A673 (cell line): ENCODE measurements around the gene TMEM178B. TPM values are rescaled to one million over a fixed set of nuclear protein-coding genes. Genes with fewer than 3 reads are reported as not detected.

Source experiments
- BruUV-seq: library from RNA; stranded (reverse); fragments of 400-500 nt; replicated peaks from 2 replicates; lab custom pipeline; 2021; lab: Mats Ljungman, UMichigan
- CTCF ChIA-PET: fragments of 300-600 bp; sonication (Branson Sonifier 250); formaldehyde crosslinking; loops from one replicate; lab custom pipeline; 2022; ENCODE audit warnings: antibody characterized with exemption; lab: Charles Lee
- POLR2A ChIA-PET: fragments of 300-600 bp; sonication (Branson Sonifier 250); formaldehyde crosslinking; loops from one replicate; lab custom pipeline; 2022; ENCODE audit warnings: antibody characterized with exemption; ENCODE audit not compliant: low non-redundant PET; lab: Charles Lee
- DNase-seq: peaks from one replicate; pipeline ENCODE4 v3.0.0-alpha.2; 2015; ENCODE audit warnings: low spot score
- H3K27ac ChIP-seq: fragments of 200-600 bp; sonication (generic); 2 replicates; pipeline ENCODE4 v1.5.1; 2016; ENCODE audit warnings: mixed run types, low read depth, mild to moderate bottlenecking, mixed read lengths, antibody characterized with exemption, low read length; ENCODE audit not compliant: poor library complexity, severe bottlenecking
- H3K27me3 ChIP-seq: fragments of 200-600 bp; sonication (generic); replicated peaks from 2 replicates; pipeline ENCODE4 v1.6.1; 2017; ENCODE audit warnings: mixed run types, low read depth, mild to moderate bottlenecking, mixed read lengths, antibody characterized with exemption, low read length; ENCODE audit not compliant: insufficient read depth, poor library complexity
- H3K36me3 ChIP-seq: fragments of 200-600 bp; sonication (generic); 2 replicates; pipeline ENCODE4 v1.6.1; 2016; ENCODE audit warnings: mixed run types, mild to moderate bottlenecking, mixed read lengths, antibody characterized with exemption, low read length; ENCODE audit not compliant: insufficient read depth, poor library complexity, severe bottlenecking
- H3K4me1 ChIP-seq: fragments of 200-600 bp; sonication (generic); 2 replicates; pipeline ENCODE4 v1.6.1; 2017; ENCODE audit warnings: mixed run types, mild to moderate bottlenecking, mixed read lengths, antibody characterized with exemption, low read length; ENCODE audit not compliant: insufficient read depth, poor library complexity, severe bottlenecking
- H3K4me3 ChIP-seq: fragments of 200-600 bp; sonication (generic); 2 replicates; pipeline ENCODE4 v1.5.1; 2016; ENCODE audit warnings: low read depth, mixed run types, mild to moderate bottlenecking, mixed read lengths, low read length; ENCODE audit not compliant: poor library complexity, severe bottlenecking
- H3K9me3 ChIP-seq: fragments of 200-600 bp; sonication (generic); 2 replicates; pipeline ENCODE4 v1.6.1; 2016; ENCODE audit warnings: mixed run types, low read depth, mild to moderate bottlenecking, mixed read lengths, antibody characterized with exemption, low read length; ENCODE audit not compliant: poor library complexity, severe bottlenecking
- EZH2 ChIP-seq: fragments of 200-600 bp; sonication (generic); IDR thresholded peaks from 2 replicates; pipeline ENCODE4 v1.6.1; 2017; ENCODE audit warnings: borderline replicate concordance, low read depth, mild to moderate bottlenecking, mixed read lengths, antibody characterized with exemption, low read length; ENCODE audit not compliant: poor library complexity, severe bottlenecking
- intact Hi-C: fragments of 100-400 bp; cut with micrococcal nuclease; formaldehyde crosslinking; loops from one replicate; pipeline ENCODE4 v1.10.0; 2022; ENCODE audit not compliant: unreplicated experiment
- total RNA-seq: library from RNA; stranded (reverse); gene quantifications from 2 replicates; pipeline ENCODE4 v1.2.3, GENCODE V29; 2021
- TF ChIP-seq, protein P1 (sequence below): fragments of 300-800, 200-600 bp; sonication (generic); conservative IDR thresholded peaks from 2 replicates; pipeline ENCODE4 v1.5.1; 2017; ENCODE audit warnings: low read depth, mild to moderate bottlenecking, antibody characterized with exemption, low read length, moderate library complexity, mixed read lengths

TMEM178B gene
- total RNA-seq, 1 experiment from 2014 or later = 2.8 TPM

DNA sequence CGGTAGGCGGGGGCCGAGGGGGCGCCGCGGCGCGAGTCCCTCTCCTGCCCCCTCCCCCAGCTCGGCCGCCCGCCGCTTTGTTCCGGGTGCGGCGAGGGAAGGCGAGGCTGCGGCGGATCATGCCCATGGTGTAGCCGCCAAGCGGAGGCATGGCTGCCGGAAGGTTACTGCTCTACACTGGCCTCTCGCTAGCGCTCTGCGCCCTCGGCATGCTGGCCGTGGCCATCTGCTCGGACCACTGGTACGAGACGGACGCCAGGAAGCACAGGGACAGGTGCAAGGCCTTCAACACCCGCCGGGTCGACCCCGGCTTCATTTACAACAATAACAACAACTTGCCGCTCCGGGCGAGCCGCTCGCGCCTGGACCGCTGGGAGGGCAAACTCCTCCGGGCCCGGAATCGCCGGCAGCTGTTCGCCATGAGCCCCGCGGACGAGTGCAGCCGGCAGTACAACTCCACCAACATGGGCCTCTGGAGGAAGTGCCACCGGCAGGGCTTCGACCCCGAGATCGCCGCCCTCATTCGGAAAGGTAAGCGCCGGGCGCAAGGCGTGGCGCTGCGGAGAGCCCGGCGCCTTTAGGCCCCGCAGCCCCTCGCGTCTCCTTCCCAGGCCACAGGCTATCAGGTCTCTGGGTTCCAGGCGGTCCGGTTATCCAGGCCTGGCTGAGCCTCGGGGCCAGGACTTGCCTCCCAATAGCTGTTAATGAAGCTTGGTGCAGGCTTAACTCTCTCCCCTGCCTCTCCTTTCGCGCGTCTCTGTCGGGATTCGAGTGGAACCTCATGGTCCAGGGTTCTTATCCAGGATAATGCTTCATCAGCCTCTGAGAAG is 513 bp downstream of the TMEM178B start:
- Histone ChIP-seq H3K36me3 (no peaks in the 10 kb centered on the region), H3K4me1 (peaks cover 16% of the 10 kb centered on the region), H3K9me3 (no peaks in the 10 kb centered on the region), H3K27ac (no peak overlapping the region), H3K27me3 (peaks cover 87% of the 10 kb centered on the region), H3K4me3 (peak overlapping the region; percentile 45)
- ChIA-PET POLR2A (no interaction called here), CTCF (no interaction called here)
- no peak for DNase-seq
- intact Hi-C loops = loop anchor here (5.0 kb wide), 1 partner anchor 578 kb away; no protein-coding TSS in a partner anchor
- no TSS peak for BruUV-seq
- TF ChIP-seq, protein P1, sequence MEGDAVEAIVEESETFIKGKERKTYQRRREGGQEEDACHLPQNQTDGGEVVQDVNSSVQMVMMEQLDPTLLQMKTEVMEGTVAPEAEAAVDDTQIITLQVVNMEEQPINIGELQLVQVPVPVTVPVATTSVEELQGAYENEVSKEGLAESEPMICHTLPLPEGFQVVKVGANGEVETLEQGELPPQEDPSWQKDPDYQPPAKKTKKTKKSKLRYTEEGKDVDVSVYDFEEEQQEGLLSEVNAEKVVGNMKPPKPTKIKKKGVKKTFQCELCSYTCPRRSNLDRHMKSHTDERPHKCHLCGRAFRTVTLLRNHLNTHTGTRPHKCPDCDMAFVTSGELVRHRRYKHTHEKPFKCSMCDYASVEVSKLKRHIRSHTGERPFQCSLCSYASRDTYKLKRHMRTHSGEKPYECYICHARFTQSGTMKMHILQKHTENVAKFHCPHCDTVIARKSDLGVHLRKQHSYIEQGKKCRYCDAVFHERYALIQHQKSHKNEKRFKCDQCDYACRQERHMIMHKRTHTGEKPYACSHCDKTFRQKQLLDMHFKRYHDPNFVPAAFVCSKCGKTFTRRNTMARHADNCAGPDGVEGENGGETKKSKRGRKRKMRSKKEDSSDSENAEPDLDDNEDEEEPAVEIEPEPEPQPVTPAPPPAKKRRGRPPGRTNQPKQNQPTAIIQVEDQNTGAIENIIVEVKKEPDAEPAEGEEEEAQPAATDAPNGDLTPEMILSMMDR = no peak
- TF ChIP-seq EZH2 = peak; percentile 95

DNA sequence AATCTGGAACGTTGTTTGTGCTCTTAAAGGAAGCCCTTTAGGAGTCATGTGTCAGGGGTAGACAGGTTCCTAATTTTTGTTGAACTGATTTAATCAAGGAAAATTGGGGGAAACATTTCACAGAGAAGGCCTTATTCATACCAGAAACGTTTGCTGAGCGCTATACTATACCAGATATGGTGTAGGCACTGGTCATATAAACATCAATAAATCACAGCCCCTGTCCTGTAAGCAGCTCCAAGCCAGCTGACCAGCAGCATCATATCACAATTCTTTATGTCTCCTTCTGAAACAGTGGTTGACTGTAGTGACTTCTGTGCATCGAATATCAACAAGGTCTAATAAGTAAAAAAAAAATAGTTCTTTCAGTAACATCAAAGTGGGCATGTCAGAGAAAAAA is 1.1 kb downstream of the TMEM178B start:
- no TSS peak for BruUV-seq
- Histone ChIP-seq H3K36me3 (no peaks in the 10 kb centered on the region), H3K4me1 (peaks cover 16% of the 10 kb centered on the region), H3K4me3 (no peak overlapping the region), H3K27ac (no peak overlapping the region), H3K27me3 (peaks cover 84% of the 10 kb centered on the region), H3K9me3 (no peaks in the 10 kb centered on the region)
- no peak for DNase-seq
- TF ChIP-seq, protein P1 = no peak
- no peak for TF ChIP-seq EZH2
- intact Hi-C loops = loop anchor here (5.0 kb wide), 1 partner anchor 577 kb away; no protein-coding TSS in a partner anchor
- CTCF ChIA-PET = no interaction called here
- POLR2A ChIA-PET = no interaction called here

DNA sequence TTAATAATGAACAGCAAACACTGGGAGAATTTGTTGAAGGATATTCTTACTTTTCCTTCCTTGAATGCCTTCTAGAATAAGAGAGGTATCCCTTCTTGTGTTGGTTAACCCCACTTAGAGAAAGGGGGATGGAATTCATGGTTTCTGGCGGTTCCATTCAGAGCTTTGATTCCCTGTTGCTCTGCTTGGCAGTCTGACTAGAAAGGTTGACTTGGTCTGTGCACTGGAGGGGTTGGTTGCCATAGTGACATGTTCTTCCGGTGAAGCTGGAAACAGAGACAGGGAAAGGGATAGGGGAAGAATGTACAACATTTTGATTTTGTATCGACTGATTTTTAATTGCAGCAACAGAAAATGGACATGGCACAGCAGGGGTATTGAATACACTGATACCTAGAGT is 2.5 kb downstream of the TMEM178B start:
- intact Hi-C loops = no loop called here
- CTCF ChIA-PET = no interaction called here
- Histone ChIP-seq H3K36me3 (no peaks in the 10 kb centered on the region), H3K27ac (no peak overlapping the region), H3K4me3 (no peak overlapping the region), H3K27me3 (peaks cover 70% of the 10 kb centered on the region), H3K4me1 (peaks cover 16% of the 10 kb centered on the region), H3K9me3 (no peaks in the 10 kb centered on the region)
- no peak for TF ChIP-seq EZH2
- TF ChIP-seq, protein P1 = no peak
- POLR2A ChIA-PET = no interaction called here
- DNase-seq = no peak
- no TSS peak for BruUV-seq
